GM18861 (cell line): ENCODE data around the gene TANGO2.

ENCODE experiments used
- ATAC-seq: cut with Tn5 transposase; IDR thresholded peaks from one replicate; pipeline ENCODE4 v1.9.1; 2021; ENCODE audit not compliant: unreplicated experiment

Gene TANGO2

GRCh38 chr22:20020533-20021195 is at the start of gene TANGO2:
TANGO2 (plus strand) TSS chr22:20021110; CDS start chr22:20036799, 15,689 bp downstream.
- peak; percentile 71 for ATAC-seq

GRCh38 chr22:19971276-19972124 is 49.4 kb upstream of the TANGO2 start:
- no peak for ATAC-seq

- ATAC-seq: no peak
Measured at GRCh38 chr22:19972251-19972650, 48.7 kb upstream of the TANGO2 start.

GRCh38 chr22:19972652-19973550 is 48.0 kb upstream of the TANGO2 start:
- ATAC-seq: no peak

- no peak for ATAC-seq
Measured at GRCh38 chr22:19973551-19974267, 47.2 kb upstream of the TANGO2 start.

- no peak for ATAC-seq
Measured at GRCh38 chr22:19974268-19974861, 46.5 kb upstream of the TANGO2 start.

- ATAC-seq: no peak
Measured at GRCh38 chr22:19974935-19975706, 45.8 kb upstream of the TANGO2 start.

- no peak for ATAC-seq
Measured at GRCh38 chr22:19975707-19976035, 45.2 kb upstream of the TANGO2 start.

GRCh38 chr22:19976671-19977070 is 44.2 kb upstream of the TANGO2 start:
- no peak for ATAC-seq

- no peak for ATAC-seq
Measured at GRCh38 chr22:19977296-19978243, 43.3 kb upstream of the TANGO2 start.

- no peak for ATAC-seq
Measured at GRCh38 chr22:19978748-19979147, 42.2 kb upstream of the TANGO2 start.

- no peak for ATAC-seq
Measured at GRCh38 chr22:19979712-19980493, 41.0 kb upstream of the TANGO2 start.

GRCh38 chr22:19980766-19981165 is 40.1 kb upstream of the TANGO2 start:
- no peak for ATAC-seq

GRCh38 chr22:19981171-19981960 is 39.5 kb upstream of the TANGO2 start:
- no peak for ATAC-seq

GRCh38 chr22:19981961-19982920 is 38.7 kb upstream of the TANGO2 start:
- ATAC-seq: no peak
